NCI-H524 treated with DMSO at 0.1 percent for 48 hours (cell line): ENCODE measurements around the gene SCN1B.

Source experiments
- DNase-seq: peaks from one replicate; lab custom pipeline; 2025; lab: John Stamatoyannopoulos, UW

The SCN1B gene

GRCh38 chr19:35053667-35054293, 23.5 kb downstream of the SCN1B start:
- no peak for DNase-seq

- no peak for DNase-seq
These were observed 24.4 kb downstream of the SCN1B start for GRCh38 chr19:35054626-35055025.

- peak; percentile 39 for DNase-seq
These were observed 25.5 kb downstream of the SCN1B start for GRCh38 chr19:35055715-35056179.

GRCh38 chr19:35056513-35057063, 26.3 kb downstream of the SCN1B start:
- DNase-seq, result peak; percentile 82

GRCh38 chr19:35058370-35058769, 28.1 kb downstream of the SCN1B start:
- DNase-seq, result no peak

GRCh38 chr19:35059006-35059798, 28.9 kb downstream of the SCN1B start:
- DNase-seq, result no peak

- no peak for DNase-seq
These were observed 29.5 kb downstream of the SCN1B start for GRCh38 chr19:35059799-35060091.

GRCh38 chr19:35060160-35060855, 30.0 kb downstream of the SCN1B start:
- DNase-seq, result no peak

- DNase-seq, result no peak
These were observed 31.5 kb downstream of the SCN1B start for GRCh38 chr19:35061583-35062373.

- DNase-seq, result no peak
These were observed 32.7 kb downstream of the SCN1B start for GRCh38 chr19:35062942-35063341.

GRCh38 chr19:35063940-35064818, 33.9 kb downstream of the SCN1B start:
- no peak for DNase-seq

- no peak for DNase-seq
These were observed 35.3 kb downstream of the SCN1B start for GRCh38 chr19:35065574-35065973.

- DNase-seq, result no peak
These were observed 35.9 kb downstream of the SCN1B start for GRCh38 chr19:35066121-35066520.

GRCh38 chr19:35066691-35067563, 36.7 kb downstream of the SCN1B start:
- DNase-seq, result peak; percentile 64

- no peak for DNase-seq
These were observed 38.8 kb downstream of the SCN1B start for GRCh38 chr19:35068941-35069634.

- DNase-seq, result no peak
These were observed 39.4 kb downstream of the SCN1B start for GRCh38 chr19:35069696-35070095.

GRCh38 chr19:35070471-35070870, 40.2 kb downstream of the SCN1B start:
- DNase-seq, result no peak

GRCh38 chr19:35073516-35073915, 43.2 kb downstream of the SCN1B start:
- DNase-seq, result no peak

GRCh38 chr19:35073941-35074340, 43.7 kb downstream of the SCN1B start:
- no peak for DNase-seq
